H1 (cell line): ENCODE measurements around the gene LCLAT1. TPM values are rescaled to one million over a fixed set of nuclear protein-coding genes. Genes with fewer than 3 reads are reported as not detected.

Experiments
- MAFK ChIP-seq: IDR thresholded peaks from 2 replicates; pipeline ENCODE4 v1.6.1; 2012; ENCODE audit warnings: low read depth, mild to moderate bottlenecking, improper control_type of control experiment, low read length
- polyA plus RNA-seq, 7 experiments: library from polyadenylated mRNA; depleted of rRNA in 3 of 7; stranded (reverse) in 5 of 7; unstranded in 2 of 7; fragments of >200 nt in 5 of 7; fragments of 200-250 nt in 2 of 7; gene quantifications; 1 replicate in 5 of 7; 2 replicates in 1 of 7; 4 replicates in 1 of 7; pipeline versions ENCODE4 v1.2.1 to v1.2.3, GENCODE V29; 2011 to 2013; ENCODE audit warnings: missing spikeins in 2 of 7, mixed read lengths in 2 of 7
- total RNA-seq: library from RNA; stranded (reverse); fragmentation: NEBNext Ultra II Directional; extraction: Animal tissue kit (Norgen Biotek cat#: 25700); gene quantifications from 2 replicates; pipeline ENCODE4 v1.2.1, GENCODE V29; 2021
- TF ChIP-seq, protein P1 (sequence below), 3 experiments: IDR thresholded peaks; 1 replicate in 2 of 3; 2 replicates in 1 of 3; pipeline versions ENCODE4 v1.5.1 to v1.6.1; 2011; ENCODE audit warnings: low read length in 3 of 3, mild to moderate bottlenecking in 3 of 3, inconsistent platforms in 2 of 3, low read depth in 1 of 3, moderate library complexity in 1 of 3; ENCODE audit not compliant: insufficient read depth in 1 of 3; ENCODE audit errors: control extremely low read depth in 1 of 3

LCLAT1 gene
- total and polyA plus RNA-seq, 2 of the 8 experiments (the other 6 are each of a cell fraction or from before 2014, with no cell fraction given) = 7.6 to 22.0 TPM

- TF ChIP-seq, protein P1, sequence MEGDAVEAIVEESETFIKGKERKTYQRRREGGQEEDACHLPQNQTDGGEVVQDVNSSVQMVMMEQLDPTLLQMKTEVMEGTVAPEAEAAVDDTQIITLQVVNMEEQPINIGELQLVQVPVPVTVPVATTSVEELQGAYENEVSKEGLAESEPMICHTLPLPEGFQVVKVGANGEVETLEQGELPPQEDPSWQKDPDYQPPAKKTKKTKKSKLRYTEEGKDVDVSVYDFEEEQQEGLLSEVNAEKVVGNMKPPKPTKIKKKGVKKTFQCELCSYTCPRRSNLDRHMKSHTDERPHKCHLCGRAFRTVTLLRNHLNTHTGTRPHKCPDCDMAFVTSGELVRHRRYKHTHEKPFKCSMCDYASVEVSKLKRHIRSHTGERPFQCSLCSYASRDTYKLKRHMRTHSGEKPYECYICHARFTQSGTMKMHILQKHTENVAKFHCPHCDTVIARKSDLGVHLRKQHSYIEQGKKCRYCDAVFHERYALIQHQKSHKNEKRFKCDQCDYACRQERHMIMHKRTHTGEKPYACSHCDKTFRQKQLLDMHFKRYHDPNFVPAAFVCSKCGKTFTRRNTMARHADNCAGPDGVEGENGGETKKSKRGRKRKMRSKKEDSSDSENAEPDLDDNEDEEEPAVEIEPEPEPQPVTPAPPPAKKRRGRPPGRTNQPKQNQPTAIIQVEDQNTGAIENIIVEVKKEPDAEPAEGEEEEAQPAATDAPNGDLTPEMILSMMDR (IDR thresholded peaks at IDR 0.05; ENCODE audit: control extremely low read depth in 1 of 3, insufficient read depth in 1 of 3, low read depth in 1 of 3, low read length in 3 of 3) = no peak
- TF ChIP-seq MAFK = no peak
Measured at GRCh38 chr2:30488012-30488659, 41.1 kb downstream of the LCLAT1 start (continued).
